Stimulated activated CD4-positive, alpha-beta T cell treated with anti-CD3 and anti-CD28 coated beads, TNF-alpha, amount 100 ng/mL, for 1 hour (primary cell): Measurements from ENCODE around the gene SCN3B.
"Not testable (repeated sequence)": the region's sequence is repeated elsewhere in the genome, so short reads cannot be mapped to it uniquely, and the experiment has no call there.

ENCODE experiments used
- DNase-seq, 3 donors: peaks; one replicate each; pipeline ENCODE4 v3.0.0-alpha.2; 2020; ENCODE audit warnings: low read depth in 3 of 3, low spot score in 1 of 3

Gene SCN3B

GRCh38 chr11:123654566-123655081 lies at the start of gene SCN3B:
Gene SCN3B, minus strand, starts transcription at chr11:123654624. Its CDS starts 823 bp downstream, at chr11:123653801.
- no peak for DNase-seq

- DNase-seq, result no peak
Observed at GRCh38 chr11:123702696-123703095, 48.3 kb upstream of the SCN3B start.

GRCh38 chr11:123702139-123702538 lies 47.7 kb upstream of the SCN3B start:
- DNase-seq, result no peak

GRCh38 chr11:123700772-123701171 lies 46.3 kb upstream of the SCN3B start:
- DNase-seq, result no peak

GRCh38 chr11:123698546-123699127 lies 44.2 kb upstream of the SCN3B start:
- no peak for DNase-seq

GRCh38 chr11:123696183-123696582 lies 41.8 kb upstream of the SCN3B start:
- no peak for DNase-seq

- DNase-seq, result no peak
Observed at GRCh38 chr11:123695231-123695630, 40.8 kb upstream of the SCN3B start.

GRCh38 chr11:123694551-123694950 lies 40.1 kb upstream of the SCN3B start:
- no peak for DNase-seq

- no peak for DNase-seq
Observed at GRCh38 chr11:123692961-123693360, 38.5 kb upstream of the SCN3B start.

GRCh38 chr11:123690485-123690884 lies 36.1 kb upstream of the SCN3B start:
- no peak for DNase-seq

- DNase-seq, result no peak
Observed at GRCh38 chr11:123684601-123685000, 30.2 kb upstream of the SCN3B start.

- no peak for DNase-seq
Observed at GRCh38 chr11:123683428-123684170, 29.2 kb upstream of the SCN3B start.

GRCh38 chr11:123682696-123683410 lies 28.4 kb upstream of the SCN3B start:
- no peak for DNase-seq

GRCh38 chr11:123681030-123681429 lies 26.6 kb upstream of the SCN3B start:
- DNase-seq, result no peak

- DNase-seq, result no peak
Observed at GRCh38 chr11:123678246-123678645, 23.8 kb upstream of the SCN3B start.

GRCh38 chr11:123677510-123677909 lies 23.1 kb upstream of the SCN3B start:
- no peak for DNase-seq

GRCh38 chr11:123674297-123674696 lies 19.9 kb upstream of the SCN3B start:
- no peak for DNase-seq

GRCh38 chr11:123672568-123672967 lies 18.1 kb upstream of the SCN3B start:
- no peak for DNase-seq

GRCh38 chr11:123671534-123671933 lies 17.1 kb upstream of the SCN3B start:
- DNase-seq, result no peak

- DNase-seq, result no peak
Observed at GRCh38 chr11:123670081-123670480, 15.7 kb upstream of the SCN3B start.

GRCh38 chr11:123665306-123665705 lies 10.9 kb upstream of the SCN3B start:
- DNase-seq, result no peak

- not testable (repeated sequence) for DNase-seq
Observed at GRCh38 chr11:123659965-123660364, 5.5 kb upstream of the SCN3B start.
